ENCODE data around the gene RNF145.

- TF ChIP-seq CEBPB (IDR thresholded peaks at IDR 0.05) = no peak
- TF ChIP-seq TEAD4 (IDR thresholded peaks at IDR 0.05) = no peak
- TF ChIP-seq REST (IDR thresholded peaks at IDR 0.05; ENCODE audit: low read depth) = no peak
- no peak for TF ChIP-seq TAF1 (IDR thresholded peaks at IDR 0.05; ENCODE audit: low read depth)
- TF ChIP-seq YY1 (IDR thresholded peaks at IDR 0.05; ENCODE audit: low read depth) = no peak
- no peak for TF ChIP-seq FOXM1 (IDR thresholded peaks at IDR 0.05; ENCODE audit: borderline replicate concordance, low read depth)
- TF ChIP-seq EGR1 (IDR thresholded peaks at IDR 0.05) = no peak
- TF ChIP-seq RAD21 (IDR thresholded peaks at IDR 0.05; ENCODE audit: low read depth) = no peak
Measured at GRCh38 chr5:159207686-159208513, 1.5 kb downstream of the RNF145 start.

All from Ishikawa (cell line).